Measurements from ENCODE around the gene CPB2. TPM values are rescaled to one million over a fixed set of nuclear protein-coding genes. Genes with fewer than 3 reads are reported as not detected.

The CPB2 gene
- total RNA-seq, 2 donors from 2014 or later: not detected

- no peak overlapping the region for H3K27ac ChIP-seq (ENCODE audit: low read depth, low read length)
- Mint-ChIP-seq H3K36me3 (ENCODE audit: low read depth) (no peaks in the 10 kb centered on the region), H3K27ac (no peak overlapping the region), H3K4me3 (no peak overlapping the region), H3K27me3 (ENCODE audit: insufficient read depth) (no peaks in the 10 kb centered on the region), H3K4me1 (no peaks in the 10 kb centered on the region), H3K9me3 (no peaks in the 10 kb centered on the region)
- no peak overlapping the region for H3K9ac ChIP-seq (ENCODE audit: extremely low read depth, low read length, poor library complexity, severe bottlenecking)
- H3K36me3 ChIP-seq (ENCODE audit: control insufficient read depth, insufficient read depth, low read length): no peaks in the 10 kb centered on the region
- no peak overlapping the region for H3K4me3 ChIP-seq (ENCODE audit: low read length)
- 92 to 100% methylated on average over 2 to 12 of the region's 12 CpGs for WGBS, 2 experiments (ENCODE audit: insufficient coverage in 1 of 2, insufficient read length in 1 of 2)
- no peak for DNase-seq
- no peaks in the 10 kb centered on the region for H3K27me3 ChIP-seq (ENCODE audit: control insufficient read depth, insufficient read depth, low read length, poor library complexity, severe bottlenecking)
- H3K4me1 ChIP-seq (ENCODE audit: control insufficient read depth, insufficient read depth, low read length): no peaks in the 10 kb centered on the region
- no peak for TF ChIP-seq CTCF (conservative IDR thresholded peaks at IDR 0.05)
- H3K9me3 ChIP-seq (ENCODE audit: control insufficient read depth, low read length): no peaks in the 10 kb centered on the region
Observed at GRCh38 chr13:46086421-46086922, 18.4 kb downstream of the CPB2 start.

GRCh38 chr13:46085737-46086136 lies 19.1 kb downstream of the CPB2 start:
- H3K27me3 Mint-ChIP-seq (ENCODE audit: insufficient read depth): no peaks in the 10 kb centered on the region
- Histone ChIP-seq H3K36me3 (ENCODE audit: control insufficient read depth, insufficient read depth, low read length) (no peaks in the 10 kb centered on the region), H3K27me3 (ENCODE audit: control insufficient read depth, insufficient read depth, low read length, poor library complexity, severe bottlenecking) (no peaks in the 10 kb centered on the region), H3K4me1 (ENCODE audit: control insufficient read depth, insufficient read depth, low read length) (no peaks in the 10 kb centered on the region), H3K27ac (ENCODE audit: low read depth, low read length) (no peak overlapping the region), H3K9ac (ENCODE audit: extremely low read depth, low read length, poor library complexity, severe bottlenecking) (no peak overlapping the region), H3K4me3 (ENCODE audit: low read length) (no peak overlapping the region), H3K9me3 (ENCODE audit: control insufficient read depth, low read length) (no peaks in the 10 kb centered on the region)
- 93 to 94% methylated on average over 7 to 13 of the region's 13 CpGs for WGBS, 2 experiments (ENCODE audit: insufficient coverage in 1 of 2, insufficient read length in 1 of 2)
- no peaks in the 10 kb centered on the region for H3K36me3 Mint-ChIP-seq (ENCODE audit: low read depth)
- DNase-seq: no peak
- no peaks in the 10 kb centered on the region for H3K4me1 Mint-ChIP-seq
- no peaks in the 10 kb centered on the region for H3K9me3 Mint-ChIP-seq
- H3K4me3 Mint-ChIP-seq: no peak overlapping the region
- no peak overlapping the region for H3K27ac Mint-ChIP-seq
- TF ChIP-seq CTCF (conservative IDR thresholded peaks at IDR 0.05): no peak

GRCh38 chr13:46082324-46082723 lies 22.5 kb downstream of the CPB2 start:
- H3K27ac ChIP-seq (ENCODE audit: low read depth, low read length): no peak overlapping the region
- no peaks in the 10 kb centered on the region for H3K27me3 ChIP-seq (ENCODE audit: control insufficient read depth, insufficient read depth, low read length, poor library complexity, severe bottlenecking)
- no peaks in the 10 kb centered on the region for H3K9me3 Mint-ChIP-seq
- no peak overlapping the region for H3K9ac ChIP-seq (ENCODE audit: extremely low read depth, low read length, poor library complexity, severe bottlenecking)
- peaks cover 6% of the 10 kb centered on the region for H3K4me1 Mint-ChIP-seq
- H3K27ac Mint-ChIP-seq: no peak overlapping the region
- no peak for TF ChIP-seq CTCF (conservative IDR thresholded peaks at IDR 0.05)
- H3K4me3 Mint-ChIP-seq: no peak overlapping the region
- no peak for DNase-seq
- no peaks in the 10 kb centered on the region for H3K9me3 ChIP-seq (ENCODE audit: control insufficient read depth, low read length)
- no peaks in the 10 kb centered on the region for H3K36me3 ChIP-seq (ENCODE audit: control insufficient read depth, insufficient read depth, low read length)
- WGBS, 2 experiments (ENCODE audit: insufficient coverage in 1 of 2, insufficient read length in 1 of 2): 95 to 96% methylated on average over 4 to 5 of the region's 5 CpGs
- H3K4me1 ChIP-seq (ENCODE audit: control insufficient read depth, insufficient read depth, low read length): no peaks in the 10 kb centered on the region
- H3K4me3 ChIP-seq (ENCODE audit: low read length): no peak overlapping the region
- no peaks in the 10 kb centered on the region for H3K36me3 Mint-ChIP-seq (ENCODE audit: low read depth)
- no peaks in the 10 kb centered on the region for H3K27me3 Mint-ChIP-seq (ENCODE audit: insufficient read depth)
